Right atrium auricular region (tissue), 2 donors: ENCODE data around the gene MICAL2. TPM values are rescaled to one million over a fixed set of nuclear protein-coding genes. Genes with fewer than 3 reads are reported as not detected.
A peak's percentile ranks its signal among the peaks of the same experiment; 100 is the strongest.

Experiments used
- DNase-seq: peaks from one replicate; pipeline ENCODE4 v3.0.0-alpha.2; 2019; ENCODE audit warnings: low spot score
- H3K27ac ChIP-seq, 2 donors: fragments of 200-600 bp; sonication (generic); 1 replicate in 1 of 2; 2 replicates in 1 of 2; pipeline ENCODE4 v1.5.1; 2016 to 2019
- H3K27me3 ChIP-seq, 2 donors: fragments of 200-600 bp; sonication (generic); one replicate each; pipeline versions ENCODE4 v1.5.1 to v1.6.0; 2017 to 2019
- H3K36me3 ChIP-seq: fragments of 200-600 bp; sonication (generic); one replicate; pipeline ENCODE4 v1.5.1; 2016
- H3K4me1 ChIP-seq, 2 donors: fragments of 200-600 bp; sonication (generic); one replicate each; pipeline versions ENCODE4 v1.5.1 to v1.6.0; 2017 to 2019
- H3K4me3 ChIP-seq, 2 donors: fragments of 200-600 bp; sonication (generic); 1 replicate in 1 of 2; 2 replicates in 1 of 2; pipeline ENCODE4 v1.5.1; 2017 to 2019; ENCODE audit warnings: mild to moderate bottlenecking in 1 of 2, moderate library complexity in 1 of 2
- H3K9me3 ChIP-seq, 2 donors: fragments of 200-600 bp; sonication (generic); one replicate each; pipeline ENCODE4 v1.5.1; 2019
- CTCF ChIP-seq, 2 donors: fragments of 200-600 bp; sonication (generic); IDR thresholded peaks; one replicate each; pipeline ENCODE4 v1.5.1; 2019; ENCODE audit warnings: antibody characterized with exemption in 2 of 2
- total RNA-seq, 2 donors: library from RNA; depleted of rRNA; stranded (reverse); fragments of >200 nt; gene quantifications; one replicate each; pipeline ENCODE4 v1.1.0, GENCODE V29; 2016

The MICAL2 gene
- total RNA-seq, 2 donors from 2014 or later = 77.6 to 84.5 TPM

- peaks cover 0 to 16% of the 10 kb centered on the region in 2 donors for H3K4me1 ChIP-seq
- TF ChIP-seq CTCF (IDR thresholded peaks at IDR 0.05) = no peak
- H3K27me3 ChIP-seq = no peaks in the 10 kb centered on the region
- H3K4me3 ChIP-seq = no peak overlapping the region
- DNase-seq = peak; percentile 54
- H3K9me3 ChIP-seq = no peaks in the 10 kb centered on the region
- no peaks in the 10 kb centered on the region for H3K36me3 ChIP-seq
- no peak overlapping the region for H3K27ac ChIP-seq
Observed at GRCh38 chr11:12278766-12279671, 168.6 kb downstream of the MICAL2 start.

GRCh38 chr11:12279672-12280108 is 169.3 kb downstream of the MICAL2 start:
- peak; percentile 55 for DNase-seq
- Histone ChIP-seq H3K27ac (no peak overlapping the region), H3K27me3 (no peaks in the 10 kb centered on the region), H3K4me1 (peaks cover 0 to 16% of the 10 kb centered on the region in 2 donors), H3K4me3 (no peak overlapping the region), H3K9me3 (no peaks in the 10 kb centered on the region), H3K36me3 (no peaks in the 10 kb centered on the region)
- no peak for TF ChIP-seq CTCF (IDR thresholded peaks at IDR 0.05)

GRCh38 chr11:12280199-12280837 is 169.9 kb downstream of the MICAL2 start:
- H3K36me3 ChIP-seq = no peaks in the 10 kb centered on the region
- no peaks in the 10 kb centered on the region for H3K9me3 ChIP-seq
- no peak for TF ChIP-seq CTCF (IDR thresholded peaks at IDR 0.05)
- peak; percentile 58 for DNase-seq
- H3K27ac ChIP-seq = no peak overlapping the region
- no peaks in the 10 kb centered on the region for H3K27me3 ChIP-seq
- no peak overlapping the region for H3K4me3 ChIP-seq
- peaks cover 0 to 16% of the 10 kb centered on the region in 2 donors for H3K4me1 ChIP-seq

GRCh38 chr11:12280838-12281565 is 170.6 kb downstream of the MICAL2 start:
- Histone ChIP-seq H3K9me3 (no peaks in the 10 kb centered on the region), H3K4me1 (peaks cover 0 to 22% of the 10 kb centered on the region in 2 donors), H3K4me3 (no peak overlapping the region), H3K27me3 (no peaks in the 10 kb centered on the region), H3K36me3 (no peaks in the 10 kb centered on the region), H3K27ac (no peak overlapping the region)
- TF ChIP-seq CTCF (IDR thresholded peaks at IDR 0.05) = no peak
- peak; percentile 58 for DNase-seq

- no peaks in the 10 kb centered on the region for H3K27me3 ChIP-seq
- peak; percentile 96 for DNase-seq
- H3K9me3 ChIP-seq = no peaks in the 10 kb centered on the region
- no peak overlapping the region for H3K4me3 ChIP-seq
- H3K36me3 ChIP-seq = no peaks in the 10 kb centered on the region
- peak; percentile 91 to 97 for TF ChIP-seq CTCF (IDR thresholded peaks at IDR 0.05)
- no peak overlapping the region for H3K27ac ChIP-seq
- peaks cover 0 to 29% of the 10 kb centered on the region in 2 donors for H3K4me1 ChIP-seq
Observed at GRCh38 chr11:12281571-12282478, 171.4 kb downstream of the MICAL2 start.
